T47D (cell line): ENCODE results near the gene DCLK2.

Source experiments
- DNase-seq, 2 experiments: peaks; one replicate each; pipeline versions ENCODE4 v3.0.0 to v3.0.0-alpha.2; 2011 to 2012; ENCODE audit warnings: low read depth in 1 of 2, low spot score in 1 of 2
- JUND ChIP-seq: IDR thresholded peaks from 2 replicates; pipeline ENCODE4 v1.6.1; 2012; ENCODE audit warnings: low read depth
- in situ Hi-C: cut with HindIII; loops from 2 replicates; pipeline ENCODE4 v1.10.0; 2016; ENCODE audit warnings: low sequenced_read_pairs, low pct_unique_long_range_greater_than_20kb

DCLK2 gene

DNA sequence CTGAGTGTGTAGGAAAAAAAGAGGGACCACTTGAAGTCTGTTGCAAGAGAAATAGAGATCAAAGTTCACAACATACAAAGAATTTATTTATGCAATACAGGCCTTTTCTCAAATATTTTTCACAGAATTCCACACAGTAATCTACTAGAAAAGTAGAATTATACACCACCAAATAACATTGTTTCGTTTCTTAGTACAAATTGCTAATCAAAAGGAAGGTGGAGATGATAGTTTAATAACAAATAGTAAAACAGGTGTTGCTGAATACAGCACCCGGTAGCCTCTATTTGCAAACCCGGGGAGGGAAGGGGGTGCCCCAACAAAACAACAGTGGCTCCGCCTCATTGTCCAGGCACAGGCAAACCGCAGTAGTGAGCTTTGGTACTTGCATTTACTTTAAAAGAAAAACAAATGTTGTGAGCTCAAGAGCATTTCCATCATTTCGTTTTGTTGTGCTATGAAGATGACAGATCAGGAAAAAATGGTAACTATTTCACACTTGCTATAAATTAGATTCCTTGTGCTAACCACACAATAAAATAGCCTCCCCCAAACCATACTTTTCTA is 186.4 kb downstream of the DCLK2 start:
- in situ Hi-C loops = no loop called here
- DNase-seq = no peak
- no peak for TF ChIP-seq JUND

DNA sequence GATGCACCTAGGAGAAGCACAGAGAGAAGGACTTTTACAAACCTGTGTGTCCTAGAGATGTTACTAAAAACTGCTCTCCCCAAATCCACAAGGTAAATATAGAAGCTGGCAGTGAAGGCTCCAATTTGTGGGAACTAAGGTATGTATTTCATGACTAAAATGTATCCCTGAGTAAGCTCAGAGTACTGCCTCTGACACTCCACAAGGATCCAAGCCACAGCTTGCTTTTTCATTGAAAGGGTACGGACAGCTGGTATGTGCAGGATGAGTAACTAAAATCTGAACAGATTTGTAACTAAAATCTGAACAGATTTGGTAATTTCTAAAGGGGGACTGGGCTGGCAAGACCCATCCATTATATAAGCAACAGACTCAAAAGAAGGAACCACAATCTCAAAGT is 187.6 kb downstream of the DCLK2 start:
- no peak for DNase-seq
- TF ChIP-seq JUND = no peak
- in situ Hi-C loops = no loop called here

DNA sequence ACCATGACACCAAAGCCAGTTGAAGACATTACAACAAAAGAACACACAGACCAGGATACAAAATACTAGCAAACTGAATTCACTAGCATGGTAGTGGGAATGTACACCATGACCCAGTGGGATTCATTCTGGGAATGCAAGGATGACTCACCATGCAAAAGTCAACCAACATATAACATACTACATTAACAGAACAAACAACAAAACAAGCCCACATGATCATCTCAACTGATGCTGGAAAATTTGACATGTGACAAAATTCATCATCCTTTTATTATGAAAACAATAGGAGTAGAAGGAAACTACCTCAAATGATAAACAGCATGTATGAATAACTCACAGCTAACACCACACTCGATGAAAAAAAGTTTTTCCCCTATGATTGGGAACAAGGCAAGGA is 190.2 kb downstream of the DCLK2 start:
- no peak for TF ChIP-seq JUND
- in situ Hi-C loops = no loop called here
- DNase-seq = no peak

DNA sequence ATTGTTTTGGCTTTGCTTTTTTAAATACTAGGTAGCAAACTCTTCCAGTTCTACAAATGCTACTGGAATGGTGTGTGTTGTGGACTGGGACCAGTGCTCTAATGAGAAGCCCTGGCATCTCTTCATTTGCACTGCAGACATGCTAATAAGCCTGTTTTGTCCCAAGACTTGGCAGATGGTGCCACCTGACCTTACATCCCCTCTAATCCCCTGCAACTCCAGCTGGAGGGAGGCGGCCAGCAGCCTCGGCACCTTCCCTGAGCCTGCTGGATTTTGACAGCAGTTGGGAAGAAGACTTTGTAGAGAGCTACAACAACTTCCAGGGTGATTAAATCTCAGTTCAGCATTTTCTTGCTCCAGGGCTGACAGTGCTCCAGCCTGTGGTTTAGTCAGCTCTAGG is 200.0 kb downstream of the DCLK2 start:
- no peak for TF ChIP-seq JUND
- in situ Hi-C loops = no loop called here
- no peak for DNase-seq

DNA sequence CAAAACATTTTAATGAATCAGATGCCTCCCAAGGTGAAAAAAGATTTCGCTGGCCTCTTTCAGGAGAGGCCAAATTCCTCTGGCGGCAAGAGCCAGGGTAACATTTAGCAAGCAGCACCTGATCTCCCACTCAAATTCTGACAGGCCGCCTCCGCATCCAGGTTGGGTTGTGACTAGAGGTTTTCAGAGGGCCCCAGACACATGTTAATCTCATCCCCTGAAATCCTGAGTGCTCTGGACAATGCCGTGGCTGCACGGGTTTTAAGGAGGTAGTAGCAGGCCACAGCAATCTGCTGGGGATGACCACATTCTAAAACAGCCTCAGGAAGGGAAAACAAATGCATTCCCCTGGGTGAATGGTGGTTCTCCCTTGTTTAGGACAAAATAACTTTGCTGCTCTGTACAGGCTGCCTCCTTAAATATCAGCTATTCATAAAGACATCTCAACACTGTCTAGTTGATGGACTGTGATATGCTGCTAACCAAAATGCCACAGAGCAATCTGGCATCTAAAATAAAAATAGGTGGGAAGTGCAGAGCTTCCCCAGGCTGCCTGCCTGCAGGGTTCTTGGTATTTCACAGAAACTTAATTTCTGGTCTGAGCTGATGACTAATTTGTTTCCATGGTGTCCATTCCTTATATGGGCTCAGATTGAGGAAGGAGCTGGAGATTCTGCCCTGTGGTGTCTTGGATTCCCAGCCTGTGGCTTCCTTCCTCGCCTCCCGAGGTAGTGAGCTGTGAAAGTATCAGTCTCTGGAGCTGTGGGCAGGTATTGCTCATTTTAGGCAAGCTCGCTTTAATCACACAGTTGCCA is 202.0 kb downstream of the DCLK2 start:
- in situ Hi-C loops = no loop called here
- no peak for DNase-seq
- TF ChIP-seq JUND = no peak

DNA sequence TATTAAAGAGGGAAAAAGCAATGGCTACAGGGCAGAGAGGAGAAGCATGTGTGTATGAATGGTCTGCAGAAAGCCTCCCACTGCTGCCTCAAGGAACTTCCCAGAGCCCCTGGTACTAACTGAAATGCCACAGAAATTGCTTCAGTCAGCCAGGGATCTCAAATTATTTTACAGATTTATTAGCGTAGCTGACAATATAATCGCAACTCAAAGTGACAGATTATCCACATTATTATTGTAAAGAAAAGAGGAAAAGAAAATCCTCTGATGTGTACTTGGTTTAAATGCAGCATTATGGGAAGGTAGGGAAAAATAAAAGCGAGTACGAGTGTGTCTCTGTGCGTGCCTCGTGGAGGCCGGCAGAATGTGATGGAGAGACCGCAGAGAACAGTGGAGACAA is 202.7 kb downstream of the DCLK2 start:
- no peak for DNase-seq
- in situ Hi-C loops = no loop called here
- no peak for TF ChIP-seq JUND

DNA sequence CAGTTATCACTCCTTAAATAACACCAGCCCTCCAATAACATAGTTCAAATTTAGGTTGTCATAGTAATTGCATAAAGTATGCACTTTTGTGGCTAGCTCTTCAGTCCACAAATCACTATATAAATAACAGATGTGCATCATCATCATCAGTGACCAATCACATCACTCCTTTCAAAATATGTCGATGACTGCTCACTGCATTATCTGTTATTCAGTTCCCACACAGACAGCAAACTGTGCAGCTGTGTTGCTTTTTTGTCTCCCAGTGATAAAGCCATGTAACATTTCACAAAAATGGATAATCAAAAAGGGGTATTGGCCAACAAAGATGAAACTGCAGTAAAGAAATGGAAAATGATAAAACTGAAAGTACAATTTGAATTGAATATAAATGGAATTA is 205.4 kb downstream of the DCLK2 start:
- no peak for TF ChIP-seq JUND
- in situ Hi-C loops = no loop called here
- no peak for DNase-seq

DNA sequence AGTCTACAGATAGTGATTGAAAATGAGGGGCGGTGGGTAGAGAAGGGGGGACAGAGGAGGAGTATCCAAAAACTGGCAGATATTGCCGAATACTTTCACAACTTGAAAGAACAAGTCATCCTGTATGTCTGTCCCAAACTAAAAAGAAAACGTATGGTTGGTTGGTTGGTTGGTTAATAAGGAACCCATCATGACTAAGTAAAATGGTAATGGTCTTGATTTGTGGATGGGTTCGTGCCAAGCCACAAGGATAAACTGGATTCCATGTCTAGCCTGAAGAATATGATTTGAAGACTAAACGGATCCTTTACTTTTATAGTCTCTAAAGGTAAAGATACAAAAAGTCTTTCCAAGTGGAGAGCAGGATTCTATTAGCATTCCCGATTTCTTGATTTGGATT is 208.4 kb downstream of the DCLK2 start:
- in situ Hi-C loops = no loop called here
- DNase-seq = no peak
- no peak for TF ChIP-seq JUND

DNA sequence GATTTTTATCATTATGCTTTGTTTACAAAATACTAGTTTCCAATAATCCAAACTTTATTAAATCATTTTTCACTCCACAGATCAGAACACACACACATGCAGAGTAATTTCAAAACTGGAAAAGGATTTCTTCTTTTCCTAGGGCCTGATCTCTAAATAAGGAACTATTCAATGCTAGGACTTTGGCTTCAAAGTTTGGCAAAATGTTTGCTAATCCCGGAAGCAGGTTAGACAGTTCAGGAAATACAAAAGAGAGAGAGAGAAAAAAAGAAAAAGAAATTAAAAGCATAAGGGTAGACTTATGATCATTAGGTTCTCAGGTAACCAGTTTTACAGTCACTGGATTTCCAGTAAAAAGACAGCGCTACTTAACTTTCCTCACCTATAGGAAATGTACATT is 211.0 kb downstream of the DCLK2 start:
- TF ChIP-seq JUND = no peak
- in situ Hi-C loops = no loop called here
- no peak for DNase-seq

DNA sequence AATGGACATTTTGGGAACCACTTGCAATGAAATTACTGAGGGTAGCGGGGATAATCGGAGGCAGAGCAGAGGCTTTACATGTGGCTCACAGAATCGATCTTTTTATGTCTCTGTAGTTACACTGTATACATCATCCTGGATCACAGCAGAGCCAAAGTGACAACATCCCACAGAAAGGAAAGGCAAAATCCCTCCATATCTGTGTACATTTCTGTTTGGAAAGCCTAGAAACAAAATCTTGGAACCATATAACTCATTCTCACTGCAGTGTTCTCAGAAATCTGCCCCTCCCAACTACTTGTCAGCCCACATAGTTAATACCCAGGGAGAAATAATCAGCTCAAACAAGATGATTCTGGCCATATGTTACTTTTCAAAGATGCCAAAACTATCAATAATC is 211.6 kb downstream of the DCLK2 start:
- no peak for TF ChIP-seq JUND
- no peak for DNase-seq
- in situ Hi-C loops = no loop called here

DNA sequence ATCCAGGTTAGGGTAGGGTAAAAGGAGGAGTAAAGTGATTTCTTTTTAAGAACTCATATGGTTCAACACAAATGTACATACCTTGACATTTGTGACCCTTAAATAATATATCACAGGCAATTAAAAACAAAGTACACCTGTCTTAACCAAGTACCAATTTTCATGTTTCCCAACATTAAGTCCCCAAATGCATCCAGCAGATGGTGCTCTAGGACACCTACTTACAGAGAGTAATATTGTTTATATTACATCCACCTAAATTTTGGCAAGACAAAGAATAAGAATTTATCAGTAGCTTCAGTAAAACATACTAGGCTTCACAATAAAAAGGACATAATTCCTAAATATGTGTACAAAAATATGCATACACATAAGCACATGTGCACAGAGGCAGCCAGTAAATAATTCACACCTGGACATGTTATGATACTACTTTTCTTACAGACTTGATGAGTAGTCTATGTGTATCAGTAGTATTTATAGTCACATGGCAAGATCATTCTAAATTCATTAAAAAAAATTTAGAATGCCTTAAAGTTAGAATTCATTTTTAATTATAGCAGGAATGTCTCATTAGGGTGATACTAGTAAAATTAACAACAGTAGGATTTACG is 219.7 kb downstream of the DCLK2 start:
- TF ChIP-seq JUND = no peak
- in situ Hi-C loops = no loop called here
- peak in 1 of 2 experiments; percentile 59 for DNase-seq

DNA sequence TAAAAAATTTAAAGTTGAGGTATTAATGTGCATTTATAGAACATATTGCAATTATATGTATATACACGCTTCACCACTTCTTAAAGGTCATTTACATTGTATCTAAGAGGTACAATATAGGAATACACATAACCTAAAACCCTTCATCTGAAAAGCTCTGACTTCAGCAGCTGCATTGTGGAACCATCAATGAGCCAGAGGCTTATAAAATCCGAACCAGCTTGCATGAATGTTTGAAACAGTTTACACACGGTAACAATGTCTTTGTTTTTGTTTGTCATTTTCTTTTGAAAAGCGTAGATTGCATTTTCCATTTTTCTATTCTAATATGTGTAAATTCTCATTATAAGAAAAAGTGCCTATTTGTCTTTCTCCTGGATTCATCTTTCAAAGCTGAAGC is 221.6 kb downstream of the DCLK2 start:
- in situ Hi-C loops = no loop called here
- no peak for TF ChIP-seq JUND

DNA sequence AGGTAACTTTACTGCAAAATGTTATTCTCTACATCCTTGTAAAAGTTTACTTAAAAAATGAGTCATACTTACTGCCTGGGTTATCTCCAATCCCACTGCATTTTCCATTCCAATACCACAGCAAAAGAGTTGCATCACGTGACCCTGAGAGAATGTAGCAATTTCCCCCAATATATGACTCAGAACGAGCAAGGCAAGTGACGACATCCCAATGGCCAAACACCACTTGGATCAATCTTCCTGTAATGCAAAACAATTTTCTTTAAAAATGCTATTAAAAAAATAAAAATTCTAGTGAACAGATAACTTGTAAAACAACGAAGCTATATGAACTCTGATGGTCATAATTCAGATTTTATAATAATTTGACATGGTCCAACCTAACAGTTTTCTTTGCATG is 224.3 kb downstream of the DCLK2 start:
- in situ Hi-C loops = no loop called here
- DNase-seq = no peak
- no peak for TF ChIP-seq JUND

More for the DNA sequence above, 221.6 kb downstream of the DCLK2 start:
- no peak for DNase-seq

DNA sequence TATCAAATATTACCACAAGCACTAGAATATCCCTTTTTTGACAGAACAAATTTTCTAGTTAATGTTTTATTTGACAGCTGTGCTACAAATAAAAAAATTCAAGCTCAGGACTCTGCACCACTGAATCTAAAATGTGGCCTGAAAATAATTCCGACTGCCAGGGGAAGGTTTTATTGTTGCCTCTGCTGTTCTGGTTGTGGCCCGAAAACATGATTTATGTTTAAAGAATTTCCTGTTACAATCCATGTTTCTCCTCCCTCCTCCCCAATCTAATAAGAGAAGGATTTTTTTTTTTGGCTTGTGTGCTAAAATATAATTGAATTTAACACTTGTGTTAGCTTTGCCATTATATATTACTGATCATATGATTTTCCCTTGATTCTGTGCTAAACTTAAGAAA is 227.8 kb downstream of the DCLK2 start:
- in situ Hi-C loops = no loop called here
- TF ChIP-seq JUND = no peak
- no peak for DNase-seq
